Adrenal gland (tissue), 5 donors: ENCODE results near the gene MSN.

Source experiments
- POLR2A ChIP-seq, 2 donors: fragments of 450-650 bp; IDR thresholded peaks; one replicate each; pipeline ENCODE4 v1.6.1; 2017; ENCODE audit warnings: antibody characterized with exemption in 2 of 2, mild to moderate bottlenecking in 2 of 2, moderate library complexity in 1 of 2
- TF ChIP-seq, protein P1 (sequence below), 6 experiments: fragments of 450-650 bp in 4 of 6; fragments of 200-600 bp in 2 of 6; sonication (generic) in 1 of 6; IDR thresholded peaks; 1 replicate in 5 of 6; 2 replicates in 1 of 6; pipeline versions ENCODE4 v1.5.1 to v1.8.0; 2016 to 2021; ENCODE audit warnings: antibody characterized with exemption in 6 of 6, mild to moderate bottlenecking in 2 of 6, moderate library complexity in 1 of 6
- donor health status: DM: no; HTN: no; CAD: no.

DNA sequence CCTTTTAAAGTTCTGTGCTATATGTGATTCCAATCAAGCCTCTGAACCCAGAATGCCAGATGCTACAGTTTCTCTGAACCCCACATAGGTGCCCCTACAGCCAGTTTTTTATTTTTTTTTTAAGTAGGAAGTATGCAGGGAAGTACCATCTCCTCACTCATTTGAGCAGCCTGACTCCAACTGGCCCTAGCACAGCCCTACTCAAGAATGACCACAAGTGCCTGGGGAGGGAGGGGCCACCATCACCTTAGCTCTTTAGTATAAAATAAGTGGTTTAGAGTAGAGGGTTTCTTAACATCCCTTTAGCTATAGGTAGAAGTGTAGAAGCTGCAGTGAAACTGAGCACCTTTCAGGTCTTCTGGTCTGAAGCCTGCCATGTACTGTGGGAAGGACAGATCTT is 14.4 kb downstream of the MSN start:
- TF ChIP-seq, protein P1, sequence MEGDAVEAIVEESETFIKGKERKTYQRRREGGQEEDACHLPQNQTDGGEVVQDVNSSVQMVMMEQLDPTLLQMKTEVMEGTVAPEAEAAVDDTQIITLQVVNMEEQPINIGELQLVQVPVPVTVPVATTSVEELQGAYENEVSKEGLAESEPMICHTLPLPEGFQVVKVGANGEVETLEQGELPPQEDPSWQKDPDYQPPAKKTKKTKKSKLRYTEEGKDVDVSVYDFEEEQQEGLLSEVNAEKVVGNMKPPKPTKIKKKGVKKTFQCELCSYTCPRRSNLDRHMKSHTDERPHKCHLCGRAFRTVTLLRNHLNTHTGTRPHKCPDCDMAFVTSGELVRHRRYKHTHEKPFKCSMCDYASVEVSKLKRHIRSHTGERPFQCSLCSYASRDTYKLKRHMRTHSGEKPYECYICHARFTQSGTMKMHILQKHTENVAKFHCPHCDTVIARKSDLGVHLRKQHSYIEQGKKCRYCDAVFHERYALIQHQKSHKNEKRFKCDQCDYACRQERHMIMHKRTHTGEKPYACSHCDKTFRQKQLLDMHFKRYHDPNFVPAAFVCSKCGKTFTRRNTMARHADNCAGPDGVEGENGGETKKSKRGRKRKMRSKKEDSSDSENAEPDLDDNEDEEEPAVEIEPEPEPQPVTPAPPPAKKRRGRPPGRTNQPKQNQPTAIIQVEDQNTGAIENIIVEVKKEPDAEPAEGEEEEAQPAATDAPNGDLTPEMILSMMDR (IDR thresholded peaks at IDR 0.05), result no peak
- TF ChIP-seq POLR2A (IDR thresholded peaks at IDR 0.05), result no peak
